ENCODE measurements around the gene POLR3F.

The POLR3F gene

GRCh38 chr20:18488301-18488700, 21.1 kb downstream of the POLR3F start:
- TF ChIP-seq CTCF (IDR thresholded peaks at IDR 0.05): no peak

- TF ChIP-seq CTCF (IDR thresholded peaks at IDR 0.05): no peak
These were observed 28.9 kb downstream of the POLR3F start for GRCh38 chr20:18496042-18496441.

GRCh38 chr20:18496740-18497592, 29.8 kb downstream of the POLR3F start, which contains the start of gene RBBP9:
Gene RBBP9 (minus strand): TSS chr20:18497225. CDS start chr20:18497167, 58 bp downstream.
- no peak for TF ChIP-seq CTCF (IDR thresholded peaks at IDR 0.05)

- no peak for TF ChIP-seq CTCF (IDR thresholded peaks at IDR 0.05)
These were observed 30.4 kb downstream of the POLR3F start for GRCh38 chr20:18497603-18498002.

- no peak for TF ChIP-seq CTCF (IDR thresholded peaks at IDR 0.05)
These were observed 37.4 kb downstream of the POLR3F start for GRCh38 chr20:18504479-18505060.

GRCh38 chr20:18506744-18507143, 39.6 kb downstream of the POLR3F start:
- TF ChIP-seq CTCF (IDR thresholded peaks at IDR 0.05): no peak

GRCh38 chr20:18507218-18508191, 40.3 kb downstream of the POLR3F start, which contains the start of gene SEC23B:
Gene SEC23B (plus strand): TSS chr20:18507940. CDS start chr20:18510836, 2,896 bp downstream.
- no peak for TF ChIP-seq CTCF (IDR thresholded peaks at IDR 0.05)

Data from LNCAP (cell line).